MCF 10A (cell line): Measurements from ENCODE around the gene LDLRAD4. TPM values are rescaled to one million over a fixed set of nuclear protein-coding genes. Genes with fewer than 3 reads are reported as not detected.

Experiments used
- BruUV-seq: library from RNA; stranded (reverse); fragments of 400-500 nt; replicated peaks from 2 replicates; lab custom pipeline; 2021; lab: Mats Ljungman, UMichigan
- CTCF ChIA-PET: fragments of 300-600 bp; sonication (Branson Sonifier 250); formaldehyde crosslinking; extraction: SDS; loops from one replicate; lab custom pipeline; 2021; ENCODE audit warnings: antibody characterized with exemption, inconsistent platforms; lab: Yijun Ruan, JAX
- POLR2A ChIA-PET: fragments of 300-600, 350-650 bp; sonication (Branson Sonifier 250); formaldehyde crosslinking; extraction: SDS; loops from one replicate; lab custom pipeline; 2020; ENCODE audit warnings: antibody characterized with exemption, inconsistent platforms; lab: Yijun Ruan, JAX
- DNase-seq: peaks from one replicate; pipeline ENCODE4 v3.0.0-alpha.2; 2018; ENCODE audit not compliant: unreplicated experiment
- H3K27ac Mint-ChIP-seq: one replicate; pipeline ENCODE4 v1.8.0; 2022; ENCODE audit warnings: mild to moderate bottlenecking, low read depth, mixed read lengths; ENCODE audit not compliant: unreplicated experiment
- H3K27me3 Mint-ChIP-seq: one replicate; pipeline ENCODE4 v1.8.0; 2022; ENCODE audit warnings: mixed read lengths; ENCODE audit not compliant: insufficient read depth, unreplicated experiment
- H3K36me3 Mint-ChIP-seq: one replicate; pipeline ENCODE4 v1.8.0; 2022; ENCODE audit warnings: mild to moderate bottlenecking, moderate library complexity, mixed read lengths; ENCODE audit not compliant: insufficient read depth, unreplicated experiment
- H3K4me1 Mint-ChIP-seq: one replicate; pipeline ENCODE4 v1.8.0; 2022; ENCODE audit warnings: mixed read lengths; ENCODE audit not compliant: insufficient read depth, unreplicated experiment
- H3K4me3 Mint-ChIP-seq: one replicate; pipeline ENCODE4 v1.8.0; 2022; ENCODE audit warnings: mild to moderate bottlenecking, moderate library complexity, mixed read lengths; ENCODE audit not compliant: unreplicated experiment
- H3K9me3 Mint-ChIP-seq: one replicate; pipeline ENCODE4 v1.8.0; 2022; ENCODE audit warnings: mixed read lengths; ENCODE audit not compliant: unreplicated experiment
- CTCF ChIP-seq: fragments of 200-600 bp; IDR thresholded peaks from one replicate; pipeline ENCODE4 v1.8.0; 2022; ENCODE audit warnings: antibody characterized with exemption, mild to moderate bottlenecking; ENCODE audit not compliant: unreplicated experiment
- intact Hi-C: fragments of 100-400 bp; cut with micrococcal nuclease; formaldehyde crosslinking; loops from 2 replicates; pipeline ENCODE4 v1.14.1; 2022
- total RNA-seq: library from RNA; stranded (reverse); gene quantifications from 2 replicates; pipeline ENCODE4 v1.2.3, GENCODE V29; 2022

The LDLRAD4 gene
- total RNA-seq, 1 experiment from 2014 or later = not detected

GRCh38 chr18:13401404-13401803, 182.8 kb downstream of the LDLRAD4 start:
- no peaks in the 10 kb centered on the region for H3K9me3 Mint-ChIP-seq
- no TSS peak for BruUV-seq
- ChIA-PET CTCF (interaction anchor here (1.4 kb wide), 1 partner anchor 14 kb away, joined by 3 read pairs; no protein-coding TSS in a partner anchor), POLR2A (no interaction called here)
- H3K27me3 Mint-ChIP-seq = no peaks in the 10 kb centered on the region
- H3K36me3 Mint-ChIP-seq = no peaks in the 10 kb centered on the region
- H3K4me1 Mint-ChIP-seq = no peaks in the 10 kb centered on the region
- TF ChIP-seq CTCF = no peak
- intact Hi-C loops = no loop called here
- no peak overlapping the region for H3K27ac Mint-ChIP-seq
- H3K4me3 Mint-ChIP-seq = no peak overlapping the region
- DNase-seq = no peak

GRCh38 chr18:13401826-13402225, 183.3 kb downstream of the LDLRAD4 start:
- H3K4me3 Mint-ChIP-seq = no peak overlapping the region
- CTCF ChIA-PET = interaction anchor here (1.4 kb wide), 1 partner anchor 15 kb away, joined by 3 read pairs; no protein-coding TSS in a partner anchor
- H3K27ac Mint-ChIP-seq = no peak overlapping the region
- no peaks in the 10 kb centered on the region for H3K9me3 Mint-ChIP-seq
- BruUV-seq = no TSS peak
- no peak for TF ChIP-seq CTCF
- no peaks in the 10 kb centered on the region for H3K27me3 Mint-ChIP-seq
- no peak for DNase-seq
- intact Hi-C loops = no loop called here
- no peaks in the 10 kb centered on the region for H3K4me1 Mint-ChIP-seq
- POLR2A ChIA-PET = no interaction called here
- H3K36me3 Mint-ChIP-seq = no peaks in the 10 kb centered on the region

- Mint-ChIP-seq H3K27ac (no peak overlapping the region), H3K4me1 (no peaks in the 10 kb centered on the region), H3K36me3 (no peaks in the 10 kb centered on the region), H3K4me3 (no peak overlapping the region), H3K27me3 (no peaks in the 10 kb centered on the region), H3K9me3 (peaks cover 6% of the 10 kb centered on the region)
- POLR2A ChIA-PET = no interaction called here
- CTCF ChIA-PET = no interaction called here
- no TSS peak for BruUV-seq
- no peak for TF ChIP-seq CTCF
- intact Hi-C loops = no loop called here
- DNase-seq = no peak
Observed at GRCh38 chr18:13403786-13404549, 185.4 kb downstream of the LDLRAD4 start.

GRCh38 chr18:13405305-13406038, 186.9 kb downstream of the LDLRAD4 start:
- BruUV-seq = no TSS peak
- no peak overlapping the region for H3K4me3 Mint-ChIP-seq
- no peak for DNase-seq
- no peaks in the 10 kb centered on the region for H3K4me1 Mint-ChIP-seq
- CTCF ChIA-PET = interaction anchor here (1.0 kb wide), 1 partner anchor 190 kb away, joined by 4 read pairs; no protein-coding TSS in a partner anchor
- peaks cover 14% of the 10 kb centered on the region for H3K9me3 Mint-ChIP-seq
- no peak for TF ChIP-seq CTCF
- POLR2A ChIA-PET = no interaction called here
- no peaks in the 10 kb centered on the region for H3K36me3 Mint-ChIP-seq
- intact Hi-C loops = no loop called here
- H3K27me3 Mint-ChIP-seq = no peaks in the 10 kb centered on the region
- H3K27ac Mint-ChIP-seq = no peak overlapping the region
